Fibroblast of mammary gland (primary cell): ENCODE measurements around the gene TRPM5.

Experiments used
- DNase-seq: peaks from one replicate; pipeline ENCODE4 v3.0.0-alpha.2; 2010; ENCODE audit warnings: low read depth
- H3K4me3 ChIP-seq: 2 replicates; pipeline ENCODE4 v1.5.1; 2011; ENCODE audit warnings: low read depth, mild to moderate bottlenecking, low read length, moderate library complexity; ENCODE audit not compliant: control insufficient read depth
- CTCF ChIP-seq: conservative IDR thresholded peaks from 2 replicates; pipeline ENCODE4 v1.5.1; 2011; ENCODE audit warnings: low read depth, low read length, inconsistent platforms; ENCODE audit not compliant: control insufficient read depth, insufficient read depth

TRPM5 gene

GRCh38 chr11:2441171-2441570, 3.1 kb downstream of the TRPM5 start:
- DNase-seq, result no peak
- no peak overlapping the region for H3K4me3 ChIP-seq
- TF ChIP-seq CTCF, result no peak

- no peak for DNase-seq
- TF ChIP-seq CTCF, result no peak
- no peak overlapping the region for H3K4me3 ChIP-seq
Observed at GRCh38 chr11:2440646-2441045, 3.7 kb downstream of the TRPM5 start.

- DNase-seq, result no peak
- no peak overlapping the region for H3K4me3 ChIP-seq
- TF ChIP-seq CTCF, result no peak
Observed at GRCh38 chr11:2439820-2440219, 4.5 kb downstream of the TRPM5 start.

GRCh38 chr11:2437516-2437915, 6.8 kb downstream of the TRPM5 start:
- no peak for DNase-seq
- H3K4me3 ChIP-seq, result no peak overlapping the region
- TF ChIP-seq CTCF, result no peak

- no peak overlapping the region for H3K4me3 ChIP-seq
- DNase-seq, result no peak
- no peak for TF ChIP-seq CTCF
Observed at GRCh38 chr11:2436521-2437031, 7.7 kb downstream of the TRPM5 start.

GRCh38 chr11:2436013-2436520, 8.2 kb downstream of the TRPM5 start:
- TF ChIP-seq CTCF, result no peak
- H3K4me3 ChIP-seq, result no peak overlapping the region
- DNase-seq, result no peak
